ENCODE measurements around the gene LAYN. TPM values are rescaled to one million over a fixed set of nuclear protein-coding genes. Genes with fewer than 3 reads are reported as not detected.
A peak's percentile ranks its signal among the peaks of the same experiment; 100 is the strongest.

Gene LAYN
- polyA plus RNA-seq, 1 of the 3 experiments (the other 2 are of a cell fraction): 366 TPM

DNA sequence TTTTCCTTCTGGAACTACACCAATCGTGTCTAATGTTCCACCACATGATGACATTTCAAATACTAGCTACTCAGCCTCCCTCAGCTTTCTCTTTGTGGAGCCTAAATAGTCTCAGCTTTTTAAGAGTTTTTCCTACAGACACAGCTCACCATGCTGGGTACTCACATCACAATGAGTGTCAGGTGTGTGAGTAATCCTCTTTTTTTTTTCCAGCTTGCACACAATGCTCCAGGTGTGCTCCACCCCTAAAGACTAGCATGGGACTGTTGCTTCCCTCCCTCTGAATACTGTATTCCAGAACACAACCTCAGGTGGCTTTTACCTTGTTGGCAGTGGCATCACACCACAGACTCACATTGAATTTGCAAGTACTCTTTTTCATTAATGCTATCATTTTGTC, 40.0 kb upstream of the LAYN start:
- H4K20me1 ChIP-seq (ENCODE audit: insufficient read depth): no peaks in the 10 kb centered on the region
- DNase-seq: no peak
- no peak overlapping the region for H3K4me2 ChIP-seq
- no peaks in the 10 kb centered on the region for H3K9me3 ChIP-seq
- no peaks in the 10 kb centered on the region for H3K79me2 ChIP-seq (ENCODE audit: insufficient read depth)
- no peak overlapping the region for H2AFZ ChIP-seq (ENCODE audit: low read depth)
- no peaks in the 10 kb centered on the region for H3K27me3 ChIP-seq (ENCODE audit: insufficient read depth)
- H3F3A ChIP-seq (replicated peaks; ENCODE audit: insufficient read depth): no peaks in the 10 kb centered on the region
- no peak overlapping the region for H3K4me3 ChIP-seq (ENCODE audit: low read depth in 2 of 2, low read length in 1 of 2)
- 59% methylated on average over 1 of the region's 1 CpG for WGBS (ENCODE audit: low lambda C conversion rate)
- H3K9me2 ChIP-seq: 0 out of 2 replicates have a peak, but pooled peaks cover 2% of the 10 kb centered on the region
- ChIA-PET CTCF (interaction anchor here (0.6 to 1.0 kb wide), 2 partner anchors 77 to 620 kb away, joined by 3 to 4 read pairs; no protein-coding TSS in a partner anchor), POLR2A (no interaction called here)
- H3K4me1 ChIP-seq (ENCODE audit: control insufficient read depth in 1 of 2, insufficient read depth in 2 of 2, low read depth in 1 of 2, low read length in 1 of 2): no peaks in the 10 kb centered on the region
- no peak overlapping the region for H3K27ac ChIP-seq (ENCODE audit: low read depth in 2 of 2, low read length in 1 of 2)
- no peak overlapping the region for H3K9ac ChIP-seq
- TF ChIP-seq, protein P1, sequence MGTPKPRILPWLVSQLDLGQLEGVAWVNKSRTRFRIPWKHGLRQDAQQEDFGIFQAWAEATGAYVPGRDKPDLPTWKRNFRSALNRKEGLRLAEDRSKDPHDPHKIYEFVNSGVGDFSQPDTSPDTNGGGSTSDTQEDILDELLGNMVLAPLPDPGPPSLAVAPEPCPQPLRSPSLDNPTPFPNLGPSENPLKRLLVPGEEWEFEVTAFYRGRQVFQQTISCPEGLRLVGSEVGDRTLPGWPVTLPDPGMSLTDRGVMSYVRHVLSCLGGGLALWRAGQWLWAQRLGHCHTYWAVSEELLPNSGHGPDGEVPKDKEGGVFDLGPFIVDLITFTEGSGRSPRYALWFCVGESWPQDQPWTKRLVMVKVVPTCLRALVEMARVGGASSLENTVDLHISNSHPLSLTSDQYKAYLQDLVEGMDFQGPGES (IDR thresholded peaks at IDR 0.05; ENCODE audit: low read depth, low read length): no peak
- TF ChIP-seq, protein P2, sequence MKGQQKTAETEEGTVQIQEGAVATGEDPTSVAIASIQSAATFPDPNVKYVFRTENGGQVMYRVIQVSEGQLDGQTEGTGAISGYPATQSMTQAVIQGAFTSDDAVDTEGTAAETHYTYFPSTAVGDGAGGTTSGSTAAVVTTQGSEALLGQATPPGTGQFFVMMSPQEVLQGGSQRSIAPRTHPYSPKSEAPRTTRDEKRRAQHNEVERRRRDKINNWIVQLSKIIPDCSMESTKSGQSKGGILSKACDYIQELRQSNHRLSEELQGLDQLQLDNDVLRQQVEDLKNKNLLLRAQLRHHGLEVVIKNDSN (IDR thresholded peaks at IDR 0.05; ENCODE audit: borderline replicate concordance, low read depth): no peak
- TF ChIP-seq POLR2AphosphoS5 (IDR thresholded peaks at IDR 0.05; ENCODE audit: low read depth, low read length) (no peak), MXI1 (IDR thresholded peaks at IDR 0.05; ENCODE audit: low read depth, low read length) (no peak)
- no peaks in the 10 kb centered on the region for H3K36me3 ChIP-seq (replicated peaks in 1 of 2; ENCODE audit: control insufficient read depth in 1 of 2, insufficient read depth in 2 of 2, low read length in 1 of 2)

DNA sequence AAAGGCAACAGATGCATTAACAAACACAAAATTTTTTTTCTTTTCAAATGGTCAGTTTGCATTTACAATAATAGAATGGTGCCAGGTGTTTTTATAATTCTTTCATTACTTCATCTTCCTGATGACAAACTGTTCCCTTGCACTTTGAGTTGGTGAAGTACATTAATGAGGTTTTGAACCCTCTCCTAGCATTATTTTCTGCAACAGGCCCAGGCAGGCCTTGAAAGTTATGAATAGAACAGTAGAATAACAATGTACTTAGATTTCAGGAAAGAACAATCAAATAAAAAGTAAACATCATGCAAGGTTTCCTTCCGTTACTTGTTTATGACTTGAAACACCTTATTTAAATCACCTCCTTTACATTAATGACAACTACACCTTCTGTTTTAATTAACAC, 37.9 kb upstream of the LAYN start:
- H3K4me2 ChIP-seq: no peak overlapping the region
- H3K27ac ChIP-seq (ENCODE audit: low read depth in 2 of 2, low read length in 1 of 2): no peak overlapping the region
- no peak overlapping the region for H3K4me3 ChIP-seq (ENCODE audit: low read depth in 2 of 2, low read length in 1 of 2)
- H3K27me3 ChIP-seq (ENCODE audit: insufficient read depth): no peaks in the 10 kb centered on the region
- H3K9ac ChIP-seq: no peak overlapping the region
- ChIA-PET CTCF (interaction anchor here (1.0 kb wide), 1 partner anchor 11 kb away, joined by 3 read pairs; no protein-coding TSS in a partner anchor), POLR2A (no interaction called here)
- DNase-seq: no peak
- H3F3A ChIP-seq (replicated peaks; ENCODE audit: insufficient read depth): no peaks in the 10 kb centered on the region
- no peaks in the 10 kb centered on the region for H3K79me2 ChIP-seq (ENCODE audit: insufficient read depth)
- no peaks in the 10 kb centered on the region for H3K36me3 ChIP-seq (replicated peaks in 1 of 2; ENCODE audit: control insufficient read depth in 1 of 2, insufficient read depth in 2 of 2, low read length in 1 of 2)
- 82% methylated on average over 1 of the region's 1 CpG for WGBS (ENCODE audit: low lambda C conversion rate)
- no peaks in the 10 kb centered on the region for H3K4me1 ChIP-seq (ENCODE audit: control insufficient read depth in 1 of 2, insufficient read depth in 2 of 2, low read depth in 1 of 2, low read length in 1 of 2)
- H4K20me1 ChIP-seq (ENCODE audit: insufficient read depth): no peaks in the 10 kb centered on the region
- H2AFZ ChIP-seq (ENCODE audit: low read depth): no peak overlapping the region
- 0 out of 2 replicates have a peak, but pooled peaks cover 5% of the 10 kb centered on the region for H3K9me2 ChIP-seq
- no peak for TF ChIP-seq TEAD4 (IDR thresholded peaks at IDR 0.05; ENCODE audit: borderline replicate concordance, insufficient read depth)
- TF ChIP-seq, protein P2 (IDR thresholded peaks at IDR 0.05; ENCODE audit: borderline replicate concordance, low read depth): no peak
- TF ChIP-seq GATA2 (CRISPR knock-in tag; IDR thresholded peaks at IDR 0.05): no peak
- H3K9me3 ChIP-seq: no peaks in the 10 kb centered on the region

DNA sequence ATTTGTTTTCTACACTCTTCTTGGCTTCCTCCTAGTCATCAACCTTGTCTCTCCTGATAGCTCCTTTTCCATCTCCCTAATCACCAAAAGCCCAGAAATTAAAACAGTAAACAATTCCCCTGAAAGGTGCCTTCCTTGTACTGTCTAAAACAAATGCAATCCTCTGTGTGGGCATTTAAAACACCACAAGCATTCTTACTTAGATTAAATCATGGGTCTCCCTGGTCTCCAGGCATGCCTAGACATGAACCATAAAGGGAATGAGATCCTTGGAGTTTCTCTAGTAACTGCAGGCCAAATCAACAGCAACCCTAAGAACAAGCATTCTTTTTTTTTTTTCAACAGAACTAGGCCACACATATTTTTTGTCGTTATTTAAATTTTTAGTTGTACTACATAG, 30.2 kb upstream of the LAYN start:
- POLR2A ChIA-PET: no interaction called here
- peak overlapping the region; percentile 60 for H2AFZ ChIP-seq (ENCODE audit: low read depth)
- CTCF ChIA-PET: interaction anchor here (1.2 kb wide), 1 partner anchor 56 kb away, joined by 4 read pairs; no protein-coding TSS in a partner anchor

More for the DNA sequence above, 30.2 kb upstream of the LAYN start:
- Histone ChIP-seq H4K20me1 (ENCODE audit: insufficient read depth) (no peaks in the 10 kb centered on the region), H3K9ac (no peak overlapping the region), H3K4me3 (ENCODE audit: low read depth in 2 of 2, low read length in 1 of 2) (no peak overlapping the region), H3K4me2 (no peak overlapping the region), H3K27ac (ENCODE audit: low read depth in 2 of 2, low read length in 1 of 2) (peak overlapping the region; percentile 27 to 31; a peak in 2 of 4 replicates), H3K79me2 (ENCODE audit: insufficient read depth) (no peaks in the 10 kb centered on the region), H3F3A (replicated peaks; ENCODE audit: insufficient read depth) (peaks cover 6% of the 10 kb centered on the region), H3K36me3 (replicated peaks in 1 of 2; ENCODE audit: control insufficient read depth in 1 of 2, insufficient read depth in 2 of 2, low read length in 1 of 2) (no peaks in the 10 kb centered on the region), H3K9me3 (no peaks in the 10 kb centered on the region), H3K9me2 (0 out of 2 replicates have a peak, but pooled peaks cover 5% of the 10 kb centered on the region), H3K27me3 (ENCODE audit: insufficient read depth) (no peaks in the 10 kb centered on the region), H3K4me1 (ENCODE audit: control insufficient read depth in 1 of 2, insufficient read depth in 2 of 2, low read depth in 1 of 2, low read length in 1 of 2) (peaks cover 8 to 15% of the 10 kb centered on the region in 2 experiments; a peak in 3 of 4 replicates)
- DNase-seq: no peak
- TF ChIP-seq TAF1 (IDR thresholded peaks at IDR 0.05; ENCODE audit: borderline replicate concordance, low read depth, low read length) (no peak), GATA2 (CRISPR knock-in tag; IDR thresholded peaks at IDR 0.05) (no peak)
- WGBS (ENCODE audit: low lambda C conversion rate): 89% methylated on average over 1 of the region's 1 CpG
